NCI-H524 (cell line): Measurements from ENCODE around the gene SLC37A3.
A peak's percentile ranks its signal among the peaks of the same experiment; 100 is the strongest.
"Not testable (repeated sequence)": the region's sequence is repeated elsewhere in the genome, so short reads cannot be mapped to it uniquely, and the experiment has no call there.

Experiments used
- DNase-seq, 2 experiments: peaks; one replicate each; lab custom pipeline; 2025; lab: John Stamatoyannopoulos, UW

Gene SLC37A3

DNA sequence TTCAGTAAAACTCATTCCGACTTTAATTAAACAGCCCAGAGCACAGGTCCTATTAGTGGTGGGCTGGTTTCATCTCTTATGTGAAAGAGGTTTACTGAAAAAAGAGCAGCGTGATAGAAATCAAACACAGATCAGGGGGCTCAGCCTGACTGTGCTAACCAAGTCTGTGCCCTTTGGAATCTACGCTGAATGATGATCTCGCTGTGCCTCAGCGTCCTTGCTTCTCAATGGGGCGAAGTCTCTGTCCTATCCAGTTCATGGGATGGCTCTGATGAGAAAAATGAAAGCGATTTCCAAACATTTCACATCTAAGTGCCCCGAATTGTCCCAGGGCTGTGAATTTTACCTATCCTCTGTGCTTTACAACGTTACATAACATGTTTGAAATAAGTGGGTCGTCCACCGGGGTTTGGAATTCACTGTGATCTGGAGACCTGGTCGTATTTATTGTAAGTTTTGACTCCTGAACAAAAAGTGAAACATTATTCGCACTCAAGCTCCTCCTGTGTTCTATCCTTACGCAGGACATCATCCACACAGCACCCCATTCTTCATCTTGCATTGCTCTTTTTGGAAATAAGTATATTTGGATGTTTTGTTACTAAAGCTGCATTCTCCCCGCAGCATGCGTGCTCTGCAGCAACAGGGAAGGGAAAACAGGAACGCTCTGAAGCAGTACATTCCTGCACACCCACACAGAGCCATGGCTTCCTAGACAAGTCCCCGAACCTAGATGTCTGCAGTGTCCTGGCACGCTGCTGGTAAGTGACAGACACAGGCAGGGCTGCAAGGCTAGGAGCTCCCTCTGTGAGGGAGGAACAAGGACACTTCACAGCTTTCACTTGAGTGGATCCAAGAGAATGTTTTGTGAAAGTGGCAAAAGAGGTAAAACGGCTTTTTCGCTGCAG is 83.5 kb downstream of the SLC37A3 start:
- DNase-seq: no peak

DNA sequence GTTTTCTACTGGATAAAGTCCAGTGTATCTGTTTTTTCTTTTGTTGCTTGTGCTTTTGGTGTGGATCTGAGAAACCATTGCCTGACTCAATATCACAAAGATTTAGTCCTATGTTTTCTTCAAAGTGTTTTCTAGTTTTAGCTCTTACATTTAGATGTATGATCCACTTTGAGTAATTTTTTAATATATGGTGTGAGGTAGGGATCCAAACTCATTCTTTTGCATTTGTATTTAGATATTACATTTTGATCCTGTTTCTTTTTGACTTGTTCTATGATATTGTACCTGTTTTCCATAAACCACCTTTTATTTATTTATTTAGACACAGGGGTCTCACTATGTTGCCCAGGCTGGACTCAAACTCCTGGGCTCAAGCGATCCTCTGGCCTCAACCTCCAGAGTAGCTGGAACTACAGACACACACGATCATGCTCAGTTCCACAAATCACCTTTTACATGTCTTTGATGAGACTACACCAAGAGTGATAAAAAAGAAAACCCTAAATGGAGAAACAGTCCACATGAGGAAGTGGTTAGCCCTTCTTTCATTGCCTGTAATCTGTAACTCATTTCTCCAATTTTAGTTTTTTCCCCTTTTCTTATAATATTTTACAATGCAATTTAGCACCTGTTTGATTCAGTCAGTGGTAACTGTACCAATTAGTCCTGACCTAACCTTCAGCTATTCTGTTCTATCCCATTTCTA is 86.0 kb downstream of the SLC37A3 start:
- no peak for DNase-seq

DNA sequence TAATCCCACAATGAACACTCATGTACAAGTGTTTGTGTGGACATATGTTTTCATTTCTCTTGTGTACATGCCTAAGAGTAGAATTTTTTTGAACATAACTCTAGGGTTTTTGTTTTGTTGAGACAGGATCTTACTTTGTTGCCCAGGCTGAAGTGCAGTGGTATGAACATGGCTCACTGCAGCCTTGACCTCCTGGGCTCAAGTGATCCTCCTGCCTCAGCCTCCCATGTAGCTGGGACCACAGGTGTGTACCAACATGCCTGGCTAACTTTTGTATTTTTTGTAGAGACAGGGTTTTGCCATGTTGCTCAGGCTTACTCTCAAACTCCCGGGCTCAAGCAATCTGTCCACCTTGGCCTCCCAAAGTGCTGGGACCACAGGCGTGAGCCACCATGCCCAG is 87.2 kb downstream of the SLC37A3 start:
- not testable (repeated sequence) for DNase-seq

DNA sequence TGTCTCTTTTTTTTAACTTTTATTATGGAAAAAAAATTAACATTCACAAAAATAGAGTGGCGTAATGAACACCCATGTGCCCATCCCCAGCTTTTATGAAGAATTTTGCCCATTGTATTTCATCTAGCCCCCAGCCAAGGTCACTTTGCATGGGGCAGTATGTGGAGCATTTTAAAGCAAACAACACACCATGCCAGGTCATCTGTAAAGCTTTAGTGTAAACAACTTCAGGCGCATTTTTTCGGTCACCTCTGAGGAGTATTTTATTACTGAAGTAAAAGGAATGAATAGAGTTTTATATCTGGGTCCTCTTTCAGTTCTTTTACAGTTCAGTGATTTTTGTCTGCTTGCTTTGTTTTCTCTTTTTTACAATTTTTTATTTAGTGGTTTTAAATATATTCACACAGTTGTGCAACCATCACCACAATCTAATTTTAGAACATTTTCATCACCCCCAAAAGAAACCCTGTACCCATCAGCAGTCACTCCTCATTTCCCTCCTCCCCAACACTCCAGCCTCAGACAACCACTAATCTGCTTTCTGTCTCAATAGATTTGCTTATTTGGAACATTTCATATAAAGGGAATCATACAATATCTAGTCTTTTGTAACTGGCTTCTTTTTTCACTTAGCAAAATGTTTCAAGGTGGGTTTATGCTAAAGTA is 87.9 kb downstream of the SLC37A3 start:
- DNase-seq: no peak

DNA sequence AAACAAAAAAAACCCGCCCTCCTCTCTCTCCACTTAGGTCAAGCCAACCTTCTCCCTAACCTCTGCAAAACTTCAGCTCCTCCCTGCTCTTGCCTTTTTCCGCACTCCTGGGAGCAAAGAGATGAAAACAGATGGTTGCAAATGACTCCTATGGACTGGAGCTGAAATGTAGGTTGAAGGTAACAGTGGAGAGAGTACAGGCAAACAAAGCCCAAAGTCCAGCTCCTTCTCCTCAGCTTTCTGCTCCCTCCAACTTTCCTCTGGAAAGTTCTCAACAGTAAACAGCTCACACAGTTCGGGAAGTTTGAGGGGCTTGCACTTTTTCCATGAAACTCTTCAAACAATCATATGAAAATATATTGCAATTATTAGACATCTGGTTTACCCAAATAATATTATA is 90.3 kb downstream of the SLC37A3 start:
- no peak for DNase-seq

DNA sequence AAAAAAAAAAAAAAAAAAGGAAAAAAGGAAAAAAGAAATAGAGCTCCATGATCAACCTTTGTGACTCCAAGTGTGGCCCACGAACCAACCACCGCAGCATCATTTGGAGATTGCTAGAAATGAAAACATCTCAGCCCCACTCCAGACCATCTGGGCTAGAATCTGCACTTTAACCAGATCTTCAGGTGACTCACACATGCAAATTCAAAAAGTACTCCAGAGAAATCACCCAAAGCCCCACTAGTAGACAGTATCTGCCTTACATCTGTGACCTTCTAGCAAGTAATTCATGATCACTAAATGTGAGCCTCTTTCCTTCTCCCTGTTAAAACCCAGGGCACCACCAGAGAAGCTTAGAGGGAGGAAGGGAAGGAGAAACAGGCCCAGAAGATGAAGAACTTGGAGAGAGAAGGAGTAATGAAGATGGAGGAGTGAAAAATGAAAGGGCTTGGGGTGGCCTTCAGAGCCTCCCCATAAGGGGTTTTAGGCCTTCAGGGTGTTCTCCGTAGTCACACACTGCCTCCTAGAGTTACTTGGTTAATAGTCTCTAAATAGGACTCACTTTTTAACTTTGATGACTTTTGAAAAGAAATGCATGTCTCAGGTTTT is 94.0 kb downstream of the SLC37A3 start:
- DNase-seq: peak in 1 of 2 experiments; percentile 23

DNA sequence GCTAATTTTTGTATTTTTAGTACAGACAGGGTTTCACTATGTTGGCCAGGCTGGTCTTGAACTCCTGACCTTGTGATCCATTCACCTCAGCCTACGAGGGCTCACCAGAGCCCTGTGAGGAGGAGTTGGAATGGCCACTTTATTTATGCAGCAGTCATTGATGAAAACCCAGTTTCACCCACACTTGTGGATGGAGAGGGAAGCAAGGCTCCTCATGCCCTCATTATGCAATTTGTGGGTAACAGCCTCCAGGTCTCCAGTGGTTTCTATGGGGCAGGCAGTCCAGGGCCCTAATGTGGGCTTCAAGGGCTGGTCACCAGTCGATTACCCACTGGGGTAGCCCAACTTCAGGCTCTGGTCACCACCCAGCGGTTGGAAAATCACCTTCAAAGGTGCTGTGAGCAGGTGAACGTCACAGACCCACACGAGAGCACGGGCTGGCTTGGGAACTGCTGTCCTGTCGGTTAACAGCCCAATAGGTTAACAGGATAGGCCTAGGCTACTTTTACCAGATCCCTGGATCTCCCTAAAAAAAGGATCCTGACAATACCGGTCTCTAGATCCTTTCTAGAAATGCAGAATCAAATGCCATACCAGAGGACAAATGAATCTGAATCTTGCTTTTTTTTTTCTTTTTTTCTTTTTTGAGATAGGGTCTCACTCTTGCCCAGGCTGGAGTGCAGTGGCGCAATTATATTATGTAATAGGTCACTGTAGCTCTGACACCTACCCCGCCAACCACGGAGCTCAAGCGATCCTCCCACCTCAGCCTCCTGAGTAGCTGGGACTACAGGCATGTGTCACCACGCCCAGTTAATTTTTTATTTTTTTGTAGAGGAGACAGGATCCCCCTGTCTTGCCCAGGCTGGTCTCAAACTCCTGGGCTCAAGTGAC is 97.8 kb downstream of the SLC37A3 start:
- DNase-seq: no peak

DNA sequence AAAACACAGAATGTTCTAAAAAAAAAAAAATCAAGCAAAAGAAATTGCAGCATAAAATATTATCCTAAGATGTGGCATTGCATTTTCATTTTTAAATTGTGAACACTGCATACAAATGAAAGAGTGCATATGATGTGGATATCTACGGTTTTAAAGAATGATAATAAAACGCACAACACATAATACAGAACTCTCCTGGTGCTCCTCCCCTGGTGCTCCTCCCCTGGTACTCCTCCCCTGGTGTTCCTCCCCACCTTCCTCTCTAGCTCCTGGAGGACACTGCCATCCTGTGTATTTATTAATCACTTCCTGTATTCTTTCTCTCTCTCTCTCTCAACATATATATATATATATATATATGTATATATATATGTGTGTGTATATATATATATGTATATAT is 100.1 kb downstream of the SLC37A3 start:
- DNase-seq: no peak

DNA sequence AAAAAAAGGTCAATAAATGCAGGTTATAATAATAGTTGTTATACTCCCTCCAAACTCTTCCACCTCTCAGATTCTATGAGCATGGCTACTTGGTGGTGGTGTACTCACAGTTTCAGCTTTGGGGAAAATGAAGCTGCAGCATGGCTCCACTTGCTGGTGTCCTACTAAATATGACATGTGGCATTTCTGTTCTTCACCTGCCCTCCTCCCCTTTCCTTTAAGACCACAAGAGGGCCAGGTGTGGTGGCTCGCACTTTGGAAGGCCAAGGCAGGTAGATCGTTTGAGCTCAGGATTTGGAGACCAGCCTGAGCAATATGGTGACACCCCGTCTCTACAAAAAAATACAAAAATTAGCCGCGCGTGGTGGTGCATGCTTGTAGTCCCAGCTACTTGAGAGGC is 101.1 kb downstream of the SLC37A3 start:
- no peak for DNase-seq

DNA sequence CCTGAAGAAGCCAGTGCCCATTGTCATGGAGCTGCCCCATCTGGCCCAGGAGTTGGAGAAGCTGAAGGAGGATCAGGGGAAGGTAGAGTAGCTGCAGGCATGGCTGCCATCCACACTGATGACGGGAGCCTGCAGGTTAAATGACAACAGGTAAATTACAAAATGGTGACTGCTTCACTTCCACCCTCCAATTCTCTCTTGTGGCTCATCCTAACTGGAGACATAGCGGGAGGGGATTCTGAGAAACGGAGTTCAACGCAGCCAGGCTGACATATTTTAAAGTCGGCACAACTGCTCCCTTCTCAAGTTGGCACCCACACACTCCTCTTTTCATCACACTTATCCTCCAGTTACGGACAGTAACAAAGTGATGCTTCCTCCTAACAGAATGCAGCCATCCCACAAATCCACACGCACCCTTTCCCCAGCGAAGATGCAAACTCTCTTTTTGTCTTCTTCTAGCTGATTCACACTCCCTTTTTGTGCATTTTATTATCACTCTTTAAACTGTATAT is 103.0 kb downstream of the SLC37A3 start:
- no peak for DNase-seq

DNA sequence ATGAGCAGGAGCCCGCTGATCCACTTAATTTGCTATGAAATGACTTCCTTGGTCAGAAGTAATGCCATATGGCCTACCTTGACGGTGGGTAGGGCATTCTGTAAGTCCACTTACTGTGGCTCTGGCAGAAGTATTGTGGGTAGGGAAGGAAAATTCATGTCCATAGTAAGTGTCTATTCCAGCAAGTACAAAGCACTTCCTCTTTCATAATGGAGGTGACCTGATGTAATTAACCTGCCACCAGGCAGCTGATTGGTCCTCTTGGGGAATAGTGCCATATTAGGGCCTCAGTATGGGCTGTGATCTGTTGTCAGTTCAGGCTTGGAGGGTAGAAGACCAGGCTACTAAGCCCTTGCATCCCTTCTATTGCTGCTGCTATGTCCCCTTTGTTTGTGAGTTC is 103.9 kb downstream of the SLC37A3 start:
- DNase-seq: no peak

DNA sequence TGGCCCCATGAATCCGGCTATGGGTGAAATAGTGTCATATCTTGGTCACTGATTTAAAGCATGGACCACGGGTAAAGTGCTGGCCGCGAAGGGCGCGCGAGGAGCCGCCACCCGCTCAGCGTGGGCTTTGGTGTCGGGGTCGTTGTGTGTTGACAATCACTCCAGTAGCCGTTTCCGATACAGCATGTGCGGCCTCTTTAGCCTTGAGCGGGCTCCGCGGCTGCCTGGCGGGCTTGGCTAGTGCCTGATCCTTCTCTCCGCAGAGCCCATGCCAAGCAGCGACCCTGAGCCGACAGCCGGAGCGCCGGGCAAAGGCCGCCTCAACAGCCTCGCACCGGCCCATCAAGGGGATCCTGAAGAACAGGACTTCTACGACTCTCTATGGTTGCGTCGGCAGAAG is 105.9 kb downstream of the SLC37A3 start:
- DNase-seq: no peak

DNA sequence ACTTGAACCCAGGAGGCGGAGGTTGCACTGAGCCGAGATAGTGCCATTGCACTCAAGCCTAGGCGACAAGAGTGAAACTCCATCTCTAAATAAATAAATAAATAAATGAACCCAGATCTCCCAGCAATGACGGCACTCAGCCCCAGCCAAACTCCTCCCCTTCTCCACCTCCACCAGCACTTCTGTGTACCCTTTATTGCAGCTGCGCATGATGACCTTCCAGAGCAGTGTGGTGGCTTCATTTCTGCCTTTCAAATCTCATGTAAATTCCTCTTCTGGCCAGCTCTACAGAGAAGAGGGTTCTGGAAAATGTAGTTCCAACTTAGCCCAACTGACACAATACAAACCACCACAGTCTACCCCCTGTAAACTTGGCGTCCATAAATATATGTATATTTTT is 108.5 kb downstream of the SLC37A3 start:
- DNase-seq: no peak

DNA sequence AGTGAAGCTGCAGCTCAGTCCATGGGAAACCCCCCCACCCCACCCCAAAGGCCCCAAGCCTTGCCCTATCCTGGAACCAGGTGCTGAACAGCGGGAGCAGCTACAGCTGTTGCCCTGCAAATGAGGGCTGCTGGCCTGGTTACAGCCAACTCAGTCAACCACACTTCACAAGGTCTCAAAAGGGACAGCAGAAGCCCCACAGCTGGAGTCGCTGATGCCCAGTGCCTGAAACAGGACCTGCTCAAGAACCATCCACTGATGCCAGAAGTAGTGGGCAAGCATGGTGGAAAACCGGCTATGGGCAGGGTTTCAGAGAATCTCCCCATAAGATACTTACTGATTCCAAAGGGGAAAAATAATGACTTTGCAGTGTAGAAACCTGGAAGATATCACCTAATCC is 110.3 kb downstream of the SLC37A3 start:
- no peak for DNase-seq

DNA sequence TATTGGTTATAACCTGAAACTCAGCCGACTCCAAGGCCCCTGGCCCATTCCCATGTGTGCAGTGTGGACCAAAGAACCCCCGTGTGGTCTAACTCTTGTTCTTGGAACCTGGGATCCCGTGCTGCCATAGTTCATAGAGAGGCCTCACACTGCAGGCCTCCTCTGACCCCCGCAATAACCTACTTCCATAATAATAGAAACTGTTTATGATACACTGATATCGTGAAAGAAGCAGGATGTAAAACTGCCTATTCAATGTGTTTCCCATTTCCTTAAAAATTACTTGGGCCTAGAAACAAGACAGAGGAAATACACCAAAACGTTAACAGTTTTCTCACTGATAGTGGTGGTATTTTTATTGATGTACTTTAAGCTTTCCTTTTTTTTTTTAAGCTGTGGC is 112.4 kb downstream of the SLC37A3 start:
- no peak for DNase-seq

DNA sequence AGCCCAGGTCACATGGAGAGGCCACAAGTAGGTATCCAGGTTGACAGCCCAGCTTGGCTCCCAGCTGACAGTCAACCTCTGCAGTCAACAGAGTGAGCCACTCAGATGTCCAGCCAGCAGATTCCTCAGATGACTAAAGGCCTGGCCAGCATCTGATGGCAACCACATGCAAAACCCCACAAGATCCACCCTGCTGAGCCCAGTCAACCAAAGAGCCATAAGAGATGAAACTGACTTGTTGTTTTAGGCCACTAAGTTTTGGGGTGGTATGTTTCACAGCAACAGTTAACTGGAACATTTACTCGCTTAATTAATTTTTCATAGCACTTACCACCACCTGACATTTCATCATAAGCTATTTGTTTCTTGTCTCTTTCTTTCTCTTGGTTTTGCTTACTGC is 114.3 kb downstream of the SLC37A3 start:
- no peak for DNase-seq
